Panc1 (cell line): ENCODE results near the gene GPC1. TPM values are rescaled to one million over a fixed set of nuclear protein-coding genes. Genes with fewer than 3 reads are reported as not detected.

Experiments used
- ATAC-seq: fragments of 200-7000 bp; cut with Tn5 transposase; 2 replicates; pipeline ENCODE4 v1.9.1; 2020; ENCODE audit warnings: mild to moderate bottlenecking, moderate library complexity
- BruUV-seq: library from RNA; stranded (reverse); fragments of 400-500 nt; replicated peaks from 2 replicates; lab custom pipeline; 2021; lab: Mats Ljungman, UMichigan
- CTCF ChIA-PET: fragments of 300-600 bp; sonication (Branson Sonifier 250); formaldehyde crosslinking; loops from one replicate; lab custom pipeline; 2022; ENCODE audit warnings: antibody characterized with exemption; lab: Charles Lee
- POLR2A ChIA-PET: fragments of 300-600 bp; sonication (Branson Sonifier 250); formaldehyde crosslinking; loops from one replicate; lab custom pipeline; 2022; ENCODE audit warnings: antibody characterized with exemption; lab: Charles Lee
- DNase-seq: peaks from one replicate; pipeline ENCODE4 v3.0.0-alpha.2; 2010; ENCODE audit warnings: low read depth, low spot score
- H3K27ac ChIP-seq: 2 replicates; pipeline ENCODE4 v1.5.1; 2011; ENCODE audit warnings: mild to moderate bottlenecking, low read length, inconsistent platforms
- H3K27me3 ChIP-seq: fragments of 200-500 bp; sonication (Bioruptor generic); 2 replicates; pipeline ENCODE4 v1.6.0; 2014; ENCODE audit warnings: low read length, inconsistent platforms; ENCODE audit not compliant: control insufficient read depth, insufficient read depth
- H3K36me3 ChIP-seq: fragments of 200-500 bp; sonication (Bioruptor generic); 2 replicates; pipeline ENCODE4 v1.5.1; 2014; ENCODE audit warnings: inconsistent platforms, mild to moderate bottlenecking, low read length, moderate library complexity; ENCODE audit not compliant: control insufficient read depth, insufficient read depth
- H3K4me1 ChIP-seq: 2 replicates; pipeline ENCODE4 v1.5.1; 2011; ENCODE audit warnings: inconsistent platforms, mild to moderate bottlenecking, low read length, moderate library complexity; ENCODE audit not compliant: control insufficient read depth, insufficient read depth
- H3K4me3 ChIP-seq, 2 experiments: 2 replicates each; pipeline ENCODE4 v1.5.1; 2011 to 2012; ENCODE audit warnings: low read depth in 2 of 2, low read length in 2 of 2, mild to moderate bottlenecking in 2 of 2, inconsistent platforms in 1 of 2, moderate library complexity in 1 of 2
- H3K9me3 ChIP-seq: fragments of 200-500 bp; sonication (Bioruptor generic); 2 replicates; pipeline ENCODE4 v1.5.1; 2014; ENCODE audit warnings: low read depth, mild to moderate bottlenecking, inconsistent platforms, low read length, moderate library complexity; ENCODE audit not compliant: control insufficient read depth, insufficient read depth
- POLR2AphosphoS5 ChIP-seq: IDR thresholded peaks from 2 replicates; pipeline ENCODE4 v1.6.1; 2012; ENCODE audit warnings: mild to moderate bottlenecking, low read depth, low read length, moderate library complexity
- SIN3A ChIP-seq: IDR thresholded peaks from 2 replicates; pipeline ENCODE4 v1.6.1; 2012; ENCODE audit warnings: low read depth, mild to moderate bottlenecking, low read length, moderate library complexity, borderline replicate concordance; ENCODE audit not compliant: insufficient read depth
- TCF7L2 ChIP-seq: IDR thresholded peaks from 2 replicates; pipeline ENCODE4 v1.6.1; 2011; ENCODE audit warnings: mild to moderate bottlenecking, low read depth, low read length, inconsistent platforms
- in situ Hi-C: cut with HindIII; loops from 2 replicates; pipeline ENCODE4 v1.10.0; 2016; ENCODE audit warnings: low sequenced_read_pairs, low pct_unique_long_range_greater_than_20kb
- intact Hi-C: fragments of 100-400 bp; cut with micrococcal nuclease; formaldehyde crosslinking; loops from one replicate; pipeline ENCODE4 v1.10.0; 2022; ENCODE audit not compliant: unreplicated experiment
- total RNA-seq: library from RNA; stranded (reverse); gene quantifications from one replicate; pipeline ENCODE4 v1.2.1, GENCODE V29; 2021; ENCODE audit not compliant: unreplicated experiment
- TF ChIP-seq, protein P1 (sequence below): fragments of 450-650 bp; IDR thresholded peaks from 2 replicates; pipeline ENCODE4 v1.5.1; 2017; ENCODE audit warnings: mild to moderate bottlenecking
- TF ChIP-seq, protein P2 (sequence below), 2 experiments: IDR thresholded peaks; 2 replicates each; pipeline ENCODE4 v1.6.1; 2011 to 2012; ENCODE audit warnings: low read depth in 2 of 2, control low read depth in 1 of 2, low read length in 1 of 2, mild to moderate bottlenecking in 1 of 2, moderate library complexity in 1 of 2; ENCODE audit not compliant: insufficient read depth in 1 of 2

GPC1 gene
- total RNA-seq, 1 experiment from 2014 or later = 88.7 TPM

DNA sequence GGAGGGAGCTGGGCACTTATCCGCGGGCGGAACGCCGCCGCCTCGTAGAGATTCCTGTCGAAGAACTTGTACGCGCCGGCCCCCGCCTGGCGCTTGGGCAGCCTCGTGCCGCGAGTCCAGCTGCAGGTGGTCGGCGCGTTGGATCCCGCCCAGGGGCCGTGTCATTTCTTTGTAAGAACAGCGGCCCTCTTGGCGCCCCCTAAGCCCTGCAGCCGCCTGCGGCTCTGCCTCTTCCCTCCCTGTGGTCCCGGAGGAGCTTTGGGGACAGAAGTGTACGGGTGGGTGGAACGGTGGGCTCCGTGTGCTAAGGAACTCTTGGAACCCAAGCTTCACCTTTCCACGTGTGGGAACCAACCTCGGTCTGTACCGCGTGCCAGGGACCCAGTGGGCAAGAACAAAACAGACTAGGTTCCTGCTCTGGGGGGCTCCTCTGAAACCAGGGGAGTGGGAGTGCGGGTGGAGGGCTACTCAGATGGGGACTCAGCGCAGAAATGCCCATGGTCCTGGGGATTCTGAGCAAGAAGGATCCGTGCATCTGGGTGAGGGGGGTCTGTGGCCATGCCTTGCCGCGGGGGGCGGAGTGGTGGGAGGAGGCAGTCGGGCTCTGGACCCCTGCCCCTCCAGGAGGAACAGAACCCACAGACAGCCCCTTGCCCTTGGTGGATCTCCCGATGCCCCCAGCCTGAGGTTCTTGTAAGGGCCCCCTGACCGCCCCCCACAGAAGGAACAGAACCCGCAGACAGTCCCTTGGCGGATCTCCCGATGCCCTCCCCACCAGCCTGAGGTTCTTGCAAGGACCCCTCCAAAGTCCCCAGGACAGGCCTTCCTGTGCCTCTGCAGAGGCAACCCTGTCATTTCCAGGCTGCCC lies 1.5 kb downstream of the GPC1 start:
- in situ Hi-C loops (no loop called here), intact Hi-C loops (loop anchor here (5.0 kb wide), 1 partner anchor 285 kb away; no protein-coding TSS in a partner anchor)
- ATAC-seq (no peak), DNase-seq (no peak)
- CTCF ChIA-PET = interaction anchor here (0.6 to 1.2 kb wide), 2 partner anchors 204 to 219 kb away, joined by 3 to 6 read pairs; no protein-coding TSS in a partner anchor
- Histone ChIP-seq H3K27ac (no peak overlapping the region), H3K4me1 (peaks cover 12% of the 10 kb centered on the region), H3K9me3 (no peaks in the 10 kb centered on the region), H3K27me3 (no peaks in the 10 kb centered on the region), H3K36me3 (no peaks in the 10 kb centered on the region; the same call in 1 of the 2 replicates), H3K4me3 (peak overlapping the region; percentile 43 to 64)
- TSS peak; percentile 66 for BruUV-seq
- TF ChIP-seq TCF7L2 (no peak), SIN3A (no peak), POLR2AphosphoS5 (no peak)
- TF ChIP-seq, protein P1, sequence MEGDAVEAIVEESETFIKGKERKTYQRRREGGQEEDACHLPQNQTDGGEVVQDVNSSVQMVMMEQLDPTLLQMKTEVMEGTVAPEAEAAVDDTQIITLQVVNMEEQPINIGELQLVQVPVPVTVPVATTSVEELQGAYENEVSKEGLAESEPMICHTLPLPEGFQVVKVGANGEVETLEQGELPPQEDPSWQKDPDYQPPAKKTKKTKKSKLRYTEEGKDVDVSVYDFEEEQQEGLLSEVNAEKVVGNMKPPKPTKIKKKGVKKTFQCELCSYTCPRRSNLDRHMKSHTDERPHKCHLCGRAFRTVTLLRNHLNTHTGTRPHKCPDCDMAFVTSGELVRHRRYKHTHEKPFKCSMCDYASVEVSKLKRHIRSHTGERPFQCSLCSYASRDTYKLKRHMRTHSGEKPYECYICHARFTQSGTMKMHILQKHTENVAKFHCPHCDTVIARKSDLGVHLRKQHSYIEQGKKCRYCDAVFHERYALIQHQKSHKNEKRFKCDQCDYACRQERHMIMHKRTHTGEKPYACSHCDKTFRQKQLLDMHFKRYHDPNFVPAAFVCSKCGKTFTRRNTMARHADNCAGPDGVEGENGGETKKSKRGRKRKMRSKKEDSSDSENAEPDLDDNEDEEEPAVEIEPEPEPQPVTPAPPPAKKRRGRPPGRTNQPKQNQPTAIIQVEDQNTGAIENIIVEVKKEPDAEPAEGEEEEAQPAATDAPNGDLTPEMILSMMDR = no peak
- TF ChIP-seq, protein P2, sequence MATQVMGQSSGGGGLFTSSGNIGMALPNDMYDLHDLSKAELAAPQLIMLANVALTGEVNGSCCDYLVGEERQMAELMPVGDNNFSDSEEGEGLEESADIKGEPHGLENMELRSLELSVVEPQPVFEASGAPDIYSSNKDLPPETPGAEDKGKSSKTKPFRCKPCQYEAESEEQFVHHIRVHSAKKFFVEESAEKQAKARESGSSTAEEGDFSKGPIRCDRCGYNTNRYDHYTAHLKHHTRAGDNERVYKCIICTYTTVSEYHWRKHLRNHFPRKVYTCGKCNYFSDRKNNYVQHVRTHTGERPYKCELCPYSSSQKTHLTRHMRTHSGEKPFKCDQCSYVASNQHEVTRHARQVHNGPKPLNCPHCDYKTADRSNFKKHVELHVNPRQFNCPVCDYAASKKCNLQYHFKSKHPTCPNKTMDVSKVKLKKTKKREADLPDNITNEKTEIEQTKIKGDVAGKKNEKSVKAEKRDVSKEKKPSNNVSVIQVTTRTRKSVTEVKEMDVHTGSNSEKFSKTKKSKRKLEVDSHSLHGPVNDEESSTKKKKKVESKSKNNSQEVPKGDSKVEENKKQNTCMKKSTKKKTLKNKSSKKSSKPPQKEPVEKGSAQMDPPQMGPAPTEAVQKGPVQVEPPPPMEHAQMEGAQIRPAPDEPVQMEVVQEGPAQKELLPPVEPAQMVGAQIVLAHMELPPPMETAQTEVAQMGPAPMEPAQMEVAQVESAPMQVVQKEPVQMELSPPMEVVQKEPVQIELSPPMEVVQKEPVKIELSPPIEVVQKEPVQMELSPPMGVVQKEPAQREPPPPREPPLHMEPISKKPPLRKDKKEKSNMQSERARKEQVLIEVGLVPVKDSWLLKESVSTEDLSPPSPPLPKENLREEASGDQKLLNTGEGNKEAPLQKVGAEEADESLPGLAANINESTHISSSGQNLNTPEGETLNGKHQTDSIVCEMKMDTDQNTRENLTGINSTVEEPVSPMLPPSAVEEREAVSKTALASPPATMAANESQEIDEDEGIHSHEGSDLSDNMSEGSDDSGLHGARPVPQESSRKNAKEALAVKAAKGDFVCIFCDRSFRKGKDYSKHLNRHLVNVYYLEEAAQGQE (IDR thresholded peaks at IDR 0.05; ENCODE audit: insufficient read depth in 1 of 2, low read depth in 2 of 2, low read length in 1 of 2) = no peak
- POLR2A ChIA-PET = no interaction called here

DNA sequence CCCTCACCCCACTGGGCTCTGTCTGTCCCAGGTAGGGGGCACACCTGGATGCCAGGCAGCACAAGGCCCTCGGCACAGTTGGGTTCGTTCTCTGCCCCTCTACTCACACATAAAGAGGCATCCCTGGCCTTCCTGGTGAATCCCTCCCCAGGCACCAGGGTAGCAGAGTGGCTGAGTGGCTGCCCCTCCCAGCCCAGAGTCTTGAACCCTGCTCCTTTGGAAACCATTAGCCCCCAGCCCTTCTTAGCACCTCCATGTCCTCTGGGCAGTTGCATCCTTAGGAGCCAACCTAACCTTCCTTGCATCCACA lies 2.0 kb downstream of the GPC1 start:
- ATAC-seq = no peak
- H3K9me3 ChIP-seq = no peaks in the 10 kb centered on the region
- H3K4me1 ChIP-seq = peaks cover 12% of the 10 kb centered on the region
- H3K27ac ChIP-seq = no peak overlapping the region
- TF ChIP-seq SIN3A (no peak), POLR2AphosphoS5 (no peak), TCF7L2 (no peak)
- TF ChIP-seq, protein P2 (IDR thresholded peaks at IDR 0.05; ENCODE audit: insufficient read depth in 1 of 2, low read depth in 2 of 2, low read length in 1 of 2) = no peak
- TF ChIP-seq, protein P1 = no peak
- no peaks in the 10 kb centered on the region; the same call in 1 of the 2 replicates for H3K36me3 ChIP-seq
- POLR2A ChIA-PET = no interaction called here
- in situ Hi-C loops (no loop called here), intact Hi-C loops (loop anchor here (5.0 kb wide), 1 partner anchor 285 kb away; no protein-coding TSS in a partner anchor)
- H3K27me3 ChIP-seq = no peaks in the 10 kb centered on the region
- no TSS peak for BruUV-seq
- CTCF ChIA-PET = no interaction called here
- no peak overlapping the region for H3K4me3 ChIP-seq
- no peak for DNase-seq
